Measurements from ENCODE around the gene AP1G1.
"Not testable (repeated sequence)": the region's sequence is repeated elsewhere in the genome, so short reads cannot be mapped to it uniquely, and the experiment has no call there.

GRCh38 chr16:71810155-71810530 is 1.5 kb upstream of the AP1G1 start:
- not testable (repeated sequence) for TF ChIP-seq CTCF (conservative IDR thresholded peaks at IDR 0.05 in 1 of 2, IDR thresholded peaks at IDR 0.05 in 1 of 2; ENCODE audit: extremely low read depth in 1 of 2, insufficient read depth in 1 of 2, low read depth in 1 of 2, low read length in 2 of 2); EZH2 (IDR thresholded peaks at IDR 0.05; ENCODE audit: borderline replicate concordance, low read length)
